Tibial nerve (tissue), 4 donors: ENCODE results near the gene RENBP.

Experiments used
- CTCF ChIP-seq, 5 experiments: fragments of 200-600 bp in 3 of 5; fragments of 450-650 bp in 2 of 5; sonication (generic) in 3 of 5; IDR thresholded peaks; one replicate each; pipeline ENCODE4 v1.5.1; 2016 to 2019; ENCODE audit warnings: antibody characterized with exemption in 5 of 5, mild to moderate bottlenecking in 3 of 5, moderate library complexity in 2 of 5
- EP300 ChIP-seq, 2 donors: sonication (generic); formaldehyde crosslinking; IDR thresholded peaks; one replicate each; pipeline ENCODE4 v1.6.1; 2017; ENCODE audit warnings: antibody characterized with exemption in 2 of 2, mild to moderate bottlenecking in 1 of 2
- POLR2A ChIP-seq, 2 donors: fragments of 450-650 bp; IDR thresholded peaks; one replicate each; pipeline ENCODE4 v1.6.1; 2017; ENCODE audit warnings: antibody characterized with exemption in 2 of 2, mild to moderate bottlenecking in 2 of 2, moderate library complexity in 2 of 2

GRCh38 chrX:153938226-153938786 lies 6.1 kb downstream of the RENBP start:
- TF ChIP-seq CTCF (IDR thresholded peaks at IDR 0.05) (no peak), POLR2A (IDR thresholded peaks at IDR 0.05) (no peak), EP300 (IDR thresholded peaks at IDR 0.05) (no peak)
